Ovary (tissue), 3 donors: ENCODE results near the gene KYNU.

Experiments
- CTCF ChIP-seq, 3 donors: fragments of 450-650 bp in 2 of 3; fragments of 200-600 bp in 1 of 3; IDR thresholded peaks; one replicate each; pipeline versions ENCODE4 v1.5.1 to v1.8.0; 2016 to 2022; ENCODE audit warnings: antibody characterized with exemption in 3 of 3, mild to moderate bottlenecking in 1 of 3
- EP300 ChIP-seq: sonication (generic); formaldehyde crosslinking; IDR thresholded peaks from one replicate; pipeline ENCODE4 v1.6.1; 2017; ENCODE audit warnings: antibody characterized with exemption
- POLR2A ChIP-seq: fragments of 450-650 bp; IDR thresholded peaks from one replicate; pipeline ENCODE4 v1.6.1; 2017; ENCODE audit warnings: antibody characterized with exemption, mild to moderate bottlenecking, moderate library complexity
- donor health status: DM: no; HTN: no; CAD: no.

DNA sequence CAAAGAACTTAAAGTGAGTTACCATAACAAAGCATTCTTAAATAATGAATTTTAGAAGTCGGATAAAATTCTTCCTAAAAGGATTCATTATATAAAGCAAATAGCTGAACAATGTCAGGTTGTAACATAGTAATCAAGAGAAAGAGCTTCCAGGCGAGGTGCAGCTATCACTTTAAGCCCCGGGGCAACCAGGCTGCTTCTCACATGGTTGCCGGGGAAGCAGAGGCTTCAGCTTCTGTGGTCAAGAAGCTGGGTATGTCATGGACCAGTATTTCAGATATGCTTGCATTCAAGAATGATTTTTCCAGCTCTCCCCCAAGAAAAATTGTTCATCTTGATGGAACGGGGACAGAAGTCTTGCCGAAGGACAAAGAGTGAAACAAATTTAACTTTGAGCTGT lies 23.6 kb upstream of the KYNU start:
- TF ChIP-seq EP300 (no peak), CTCF (IDR thresholded peaks at IDR 0.05) (no peak), POLR2A (no peak)
